ENCODE measurements around the gene PDCD10.

GRCh38 chr3:167749209-167749608, 14.5 kb upstream of the PDCD10 start:
- TF ChIP-seq SNAI2 (CRISPR knock-in tag; IDR thresholded peaks at IDR 0.05): no peak
- no peak for TF ChIP-seq OSR1 (CRISPR knock-in tag; IDR thresholded peaks at IDR 0.05)
- TF ChIP-seq CREB5 (CRISPR knock-in tag; IDR thresholded peaks at IDR 0.05; ENCODE audit: low read depth): no peak
- no peak for TF ChIP-seq TCF4 (CRISPR knock-in tag; IDR thresholded peaks at IDR 0.05; ENCODE audit: borderline replicate concordance)
- no peak for TF ChIP-seq ZFP3 (CRISPR knock-in tag; IDR thresholded peaks at IDR 0.05)
- TF ChIP-seq PATZ1 (CRISPR knock-in tag; IDR thresholded peaks at IDR 0.05; ENCODE audit: borderline replicate concordance): no peak
- no peak for TF ChIP-seq ESRRG (CRISPR knock-in tag; IDR thresholded peaks at IDR 0.05)
- TF ChIP-seq ISL1 (CRISPR knock-in tag; IDR thresholded peaks at IDR 0.05): no peak
- TF ChIP-seq ZNF70 (CRISPR knock-in tag; IDR thresholded peaks at IDR 0.05): no peak

Measured in SK-N-SH treated with all-trans-retinoic acid at 6 μM for 48 hours (cell line).